Activated B cell treated with CpG ODN at 0.5 μM for 24 hours (primary cell): ENCODE measurements around the gene SPEM1. TPM values are rescaled to one million over a fixed set of nuclear protein-coding genes. Genes with fewer than 3 reads are reported as not detected.
A peak's percentile ranks its signal among the peaks of the same experiment; 100 is the strongest.

ENCODE experiments used
- ATAC-seq: fragments of 200-7000 bp; cut with Tn5 transposase; one replicate; pipeline ENCODE4 v1.10.0; 2021; ENCODE audit warnings: low read depth, mild to moderate bottlenecking, moderate library complexity
- CTCF ChIA-PET: fragments of 350-600 bp; sonication (Branson Sonifier 250); formaldehyde crosslinking; loops from one replicate; lab custom pipeline; 2021; ENCODE audit warnings: antibody characterized with exemption; lab: Charles Lee
- POLR2A ChIA-PET: fragments of 350-600 bp; sonication (Branson Sonifier 250); formaldehyde crosslinking; loops from one replicate; lab custom pipeline; 2021; ENCODE audit warnings: antibody characterized with exemption; lab: Charles Lee
- DNase-seq: peaks from one replicate; pipeline ENCODE4 v3.0.0; 2022
- H3K27ac Mint-ChIP-seq: one replicate; pipeline ENCODE4 v1.8.0; 2020; ENCODE audit warnings: mixed read lengths
- H3K27me3 Mint-ChIP-seq: one replicate; pipeline ENCODE4 v1.8.0; 2021; ENCODE audit warnings: mixed read lengths
- H3K36me3 Mint-ChIP-seq: one replicate; pipeline ENCODE4 v1.8.0; 2021; ENCODE audit warnings: low read depth, mixed read lengths
- H3K4me1 Mint-ChIP-seq: one replicate; pipeline ENCODE4 v1.8.0; 2021; ENCODE audit warnings: mixed read lengths
- H3K4me3 Mint-ChIP-seq: one replicate; pipeline ENCODE4 v1.8.0; 2020; ENCODE audit warnings: mild to moderate bottlenecking, mixed read lengths
- H3K9me3 Mint-ChIP-seq: one replicate; pipeline ENCODE4 v1.8.0; 2020; ENCODE audit warnings: mixed read lengths
- CTCF ChIP-seq: fragments of 200-600 bp; IDR thresholded peaks from one replicate; pipeline ENCODE4 v1.8.0; 2022; ENCODE audit warnings: antibody characterized with exemption, mild to moderate bottlenecking
- intact Hi-C: fragments of 100-400 bp; cut with micrococcal nuclease; formaldehyde crosslinking; loops from one replicate; pipeline ENCODE4 v1.15.1; 2024
- total RNA-seq: library from RNA; stranded (reverse); gene quantifications from 2 replicates; pipeline ENCODE4 v1.2.3, GENCODE V29; 2022

SPEM1 gene
- total RNA-seq, 1 donor from 2014 or later, result not detected

GRCh38 chr17:7436556-7437368 is 16.6 kb downstream of the SPEM1 start:
- ChIA-PET POLR2A (interaction anchor here (0.9 to 3.9 kb wide), 18 partner anchors 9 to 250 kb away, joined by 3 to 87 read pairs (median 10); partner anchors contain the start of genes ACAP1, CD68, POLR2A and SENP3), CTCF (interaction anchor here (0.8 to 3.0 kb wide), 34 partner anchors 9 to 448 kb away, joined by 3 to 31 read pairs (median 4); partner anchors contain the start of genes CHRNB1, SENP3, SLC2A4 and SLC35G6)
- H3K27ac Mint-ChIP-seq, result peak overlapping the region; percentile 93
- ATAC-seq (peak; percentile 53), DNase-seq (peak; percentile 74)
- TF ChIP-seq CTCF, result no peak
- intact Hi-C loops, result loop anchor here (1.0 to 5.0 kb wide), 3 partner anchors 80 to 389 kb away; no protein-coding TSS in a partner anchor
- H3K36me3 Mint-ChIP-seq, result peaks cover 4% of the 10 kb centered on the region
- H3K9me3 Mint-ChIP-seq, result no peaks in the 10 kb centered on the region
- H3K4me3 Mint-ChIP-seq, result peak overlapping the region; percentile 94
- H3K27me3 Mint-ChIP-seq, result peaks cover 21% of the 10 kb centered on the region
- peaks cover 52% of the 10 kb centered on the region for H3K4me1 Mint-ChIP-seq

- ChIA-PET POLR2A (interaction anchor here (1.2 to 3.9 kb wide), 14 partner anchors 8 to 249 kb away, joined by 3 to 87 read pairs (median 14); partner anchors contain the start of genes ACAP1, MPDU1, POLR2A and SENP3), CTCF (interaction anchor here (0.8 to 3.0 kb wide), 26 partner anchors 8 to 392 kb away, joined by 3 to 31 read pairs (median 6); partner anchors contain the start of genes CHRNB1, SENP3, SLC2A4 and SOX15)
- DNase-seq (no peak), ATAC-seq (no peak)
- no peak overlapping the region for H3K27ac Mint-ChIP-seq
- H3K36me3 Mint-ChIP-seq, result peaks cover 4% of the 10 kb centered on the region
- H3K27me3 Mint-ChIP-seq, result peaks cover 26% of the 10 kb centered on the region
- H3K9me3 Mint-ChIP-seq, result no peaks in the 10 kb centered on the region
- TF ChIP-seq CTCF, result no peak
- peaks cover 52% of the 10 kb centered on the region for H3K4me1 Mint-ChIP-seq
- intact Hi-C loops, result loop anchor here (1.0 to 5.0 kb wide), 3 partner anchors 81 to 390 kb away; no protein-coding TSS in a partner anchor
- peak overlapping the region; percentile 58 for H3K4me3 Mint-ChIP-seq
Measured at GRCh38 chr17:7437369-7437863, 17.3 kb downstream of the SPEM1 start.

- H3K4me3 Mint-ChIP-seq, result peak overlapping the region; percentile 58
- peaks cover 4% of the 10 kb centered on the region for H3K36me3 Mint-ChIP-seq
- ATAC-seq (no peak), DNase-seq (peak; percentile 64)
- H3K27me3 Mint-ChIP-seq, result peaks cover 31% of the 10 kb centered on the region
- ChIA-PET POLR2A (interaction anchor here (0.7 to 3.9 kb wide), 9 partner anchors 9 to 249 kb away, joined by 3 to 45 read pairs (median 6); partner anchors contain the start of genes MPDU1, NEURL4, POLR2A and SLC35G6), CTCF (interaction anchor here (1.2 to 2.7 kb wide), 3 partner anchors 42 to 56 kb away, joined by 3 to 10 read pairs (median 7); partner anchors contain the start of gene ZBTB4)
- no peak for TF ChIP-seq CTCF
- no peak overlapping the region for H3K27ac Mint-ChIP-seq
- peaks cover 52% of the 10 kb centered on the region for H3K4me1 Mint-ChIP-seq
- no peaks in the 10 kb centered on the region for H3K9me3 Mint-ChIP-seq
- intact Hi-C loops, result loop anchor here (1.0 to 5.0 kb wide), 3 partner anchors 82 to 391 kb away; no protein-coding TSS in a partner anchor
Measured at GRCh38 chr17:7437950-7438614, 18.0 kb downstream of the SPEM1 start.

GRCh38 chr17:7438656-7439460 is 18.7 kb downstream of the SPEM1 start:
- intact Hi-C loops, result loop anchor here (5.0 kb wide), 2 partner anchors 227 to 392 kb away; no protein-coding TSS in a partner anchor
- Mint-ChIP-seq H3K4me3 (peak overlapping the region; percentile 58), H3K27ac (no peak overlapping the region), H3K27me3 (peaks cover 39% of the 10 kb centered on the region), H3K4me1 (peaks cover 52% of the 10 kb centered on the region), H3K36me3 (peaks cover 4% of the 10 kb centered on the region), H3K9me3 (no peaks in the 10 kb centered on the region)
- DNase-seq, result no peak
- no peak for ATAC-seq
- ChIA-PET CTCF (interaction anchor here (1.1 kb wide), 1 partner anchor 83 kb away, joined by 3 read pairs; no protein-coding TSS in a partner anchor), POLR2A (interaction anchor here (0.7 to 3.9 kb wide), 9 partner anchors 16 to 145 kb away, joined by 3 to 42 read pairs (median 6); partner anchors contain the start of genes MPDU1, NEURL4, POLR2A and SLC35G6)
- no peak for TF ChIP-seq CTCF
